CD4-positive, alpha-beta T cell (primary cell): ENCODE results near the gene PTPRN2. TPM values are rescaled to one million over a fixed set of nuclear protein-coding genes. Genes with fewer than 3 reads are reported as not detected.
"Not testable (repeated sequence)": the region's sequence is repeated elsewhere in the genome, so short reads cannot be mapped to it uniquely, and the experiment has no call there.

ENCODE experiments used
- ATAC-seq: fragments of 200-7000 bp; cut with Tn5 transposase; one replicate; pipeline ENCODE4 v1.10.0; 2022; ENCODE audit warnings: mild to moderate bottlenecking; ENCODE audit not compliant: poor library complexity
- CTCF ChIA-PET: fragments of 350-600 bp; sonication (Branson Sonifier 250); formaldehyde crosslinking; loops from one replicate; lab custom pipeline; 2021; ENCODE audit warnings: antibody characterized with exemption, inconsistent platforms; lab: Charles Lee
- POLR2A ChIA-PET: fragments of 350-600 bp; sonication (Branson Sonifier 250); formaldehyde crosslinking; loops from one replicate; lab custom pipeline; 2021; ENCODE audit warnings: antibody characterized with exemption, inconsistent platforms; lab: Charles Lee
- DNase-seq, 14 experiments: peaks; one replicate each; pipeline ENCODE4 v3.0.0-alpha.2; 2013 to 2020; ENCODE audit warnings: mixed read lengths in 2 of 14
- H3K27ac ChIP-seq, 2 donors: one replicate each; pipeline versions ENCODE4 v1.5.1 to v1.7.0; 2013; ENCODE audit warnings: low read length in 2 of 2, low read depth in 1 of 2, mild to moderate bottlenecking in 1 of 2
- H3K27me3 ChIP-seq, 2 experiments: 1 replicate in 1 of 2; 2 replicates in 1 of 2; pipeline versions ENCODE4 v1.6.1 to v1.7.0; 2013; ENCODE audit warnings: low read length in 2 of 2, control low read depth in 1 of 2, mild to moderate bottlenecking in 1 of 2, moderate library complexity in 1 of 2; ENCODE audit not compliant: insufficient read depth in 2 of 2, control insufficient read depth in 1 of 2
- H3K36me3 ChIP-seq: one replicate; pipeline ENCODE4 v1.6.1; 2013; ENCODE audit warnings: low read length, control low read depth; ENCODE audit not compliant: insufficient read depth
- H3K4me1 ChIP-seq: one replicate; pipeline ENCODE4 v1.6.1; 2013; ENCODE audit warnings: low read length, control low read depth; ENCODE audit not compliant: insufficient read depth
- H3K4me3 ChIP-seq: one replicate; pipeline ENCODE4 v1.5.1; 2013; ENCODE audit warnings: mild to moderate bottlenecking, low read length, moderate library complexity
- H3K9me3 ChIP-seq, 2 experiments: 1 replicate in 1 of 2; 2 replicates in 1 of 2; pipeline versions ENCODE4 v1.6.1 to v1.7.0; 2013; ENCODE audit warnings: low read length in 2 of 2, mild to moderate bottlenecking in 2 of 2, control low read depth in 1 of 2, moderate library complexity in 1 of 2; ENCODE audit not compliant: control insufficient read depth in 1 of 2, insufficient read depth in 1 of 2
- H3K27ac Mint-ChIP-seq: one replicate; pipeline ENCODE4 v1.8.0; 2020; ENCODE audit warnings: mixed read lengths
- H3K27me3 Mint-ChIP-seq: one replicate; pipeline ENCODE4 v1.8.0; 2021; ENCODE audit warnings: mixed read lengths
- H3K36me3 Mint-ChIP-seq: one replicate; pipeline ENCODE4 v1.8.0; 2021; ENCODE audit warnings: low read depth, mixed read lengths
- H3K4me1 Mint-ChIP-seq: one replicate; pipeline ENCODE4 v1.8.0; 2021; ENCODE audit warnings: low read depth, mixed read lengths
- H3K4me3 Mint-ChIP-seq: one replicate; pipeline ENCODE4 v1.8.0; 2020; ENCODE audit warnings: mild to moderate bottlenecking, mixed read lengths
- H3K9me3 Mint-ChIP-seq: one replicate; pipeline ENCODE4 v1.8.0; 2020; ENCODE audit warnings: mixed read lengths
- intact Hi-C, 2 experiments: fragments of 100-400 bp; cut with DNase I in 1 of 2; cut with micrococcal nuclease in 1 of 2; formaldehyde crosslinking; loops; one replicate each; pipeline versions ENCODE4 v1.15.1 to v1.9.0; 2023 to 2025; cut with DNase I, micrococcal nuclease
- total RNA-seq, 174 experiments: library from RNA in 2 of 174; stranded (reverse) in 2 of 174; gene quantifications; one replicate each; pipeline ENCODE4 v1.2.3 and lab custom pipeline; 2021 to 2026
- TF ChIP-seq, protein P1 (sequence below): fragments of 200-600 bp; IDR thresholded peaks from one replicate; pipeline ENCODE4 v1.8.0; 2022; ENCODE audit warnings: antibody characterized with exemption, mild to moderate bottlenecking

The PTPRN2 gene
- total RNA-seq, 2 experiments from 2014 or later: 0.34 to 0.44 TPM

GRCh38 chr7:158034571-158034970 is 553.1 kb downstream of the PTPRN2 start:
- no peaks in the 10 kb centered on the region for H3K36me3 ChIP-seq
- H3K4me3 Mint-ChIP-seq: no peak overlapping the region
- H3K9me3 ChIP-seq: peaks cover 18 to 41% of the 10 kb centered on the region in 2 experiments
- peaks cover 12% of the 10 kb centered on the region for H3K9me3 Mint-ChIP-seq
- ATAC-seq (no peak), DNase-seq (peak in 1 of 14 experiments; percentile 2)
- H3K27me3 Mint-ChIP-seq: peaks cover 28% of the 10 kb centered on the region
- ChIA-PET POLR2A (no interaction called here), CTCF (no interaction called here)
- H3K4me3 ChIP-seq: no peak overlapping the region
- intact Hi-C loops: no loop called here
- no peaks in the 10 kb centered on the region for H3K4me1 Mint-ChIP-seq
- TF ChIP-seq, protein P1, sequence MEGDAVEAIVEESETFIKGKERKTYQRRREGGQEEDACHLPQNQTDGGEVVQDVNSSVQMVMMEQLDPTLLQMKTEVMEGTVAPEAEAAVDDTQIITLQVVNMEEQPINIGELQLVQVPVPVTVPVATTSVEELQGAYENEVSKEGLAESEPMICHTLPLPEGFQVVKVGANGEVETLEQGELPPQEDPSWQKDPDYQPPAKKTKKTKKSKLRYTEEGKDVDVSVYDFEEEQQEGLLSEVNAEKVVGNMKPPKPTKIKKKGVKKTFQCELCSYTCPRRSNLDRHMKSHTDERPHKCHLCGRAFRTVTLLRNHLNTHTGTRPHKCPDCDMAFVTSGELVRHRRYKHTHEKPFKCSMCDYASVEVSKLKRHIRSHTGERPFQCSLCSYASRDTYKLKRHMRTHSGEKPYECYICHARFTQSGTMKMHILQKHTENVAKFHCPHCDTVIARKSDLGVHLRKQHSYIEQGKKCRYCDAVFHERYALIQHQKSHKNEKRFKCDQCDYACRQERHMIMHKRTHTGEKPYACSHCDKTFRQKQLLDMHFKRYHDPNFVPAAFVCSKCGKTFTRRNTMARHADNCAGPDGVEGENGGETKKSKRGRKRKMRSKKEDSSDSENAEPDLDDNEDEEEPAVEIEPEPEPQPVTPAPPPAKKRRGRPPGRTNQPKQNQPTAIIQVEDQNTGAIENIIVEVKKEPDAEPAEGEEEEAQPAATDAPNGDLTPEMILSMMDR: no peak
- H3K4me1 ChIP-seq: no peaks in the 10 kb centered on the region
- H3K27ac ChIP-seq: no peak overlapping the region
- H3K27me3 ChIP-seq: no peaks in the 10 kb centered on the region
- H3K27ac Mint-ChIP-seq: no peak overlapping the region
- no peaks in the 10 kb centered on the region for H3K36me3 Mint-ChIP-seq

DNA sequence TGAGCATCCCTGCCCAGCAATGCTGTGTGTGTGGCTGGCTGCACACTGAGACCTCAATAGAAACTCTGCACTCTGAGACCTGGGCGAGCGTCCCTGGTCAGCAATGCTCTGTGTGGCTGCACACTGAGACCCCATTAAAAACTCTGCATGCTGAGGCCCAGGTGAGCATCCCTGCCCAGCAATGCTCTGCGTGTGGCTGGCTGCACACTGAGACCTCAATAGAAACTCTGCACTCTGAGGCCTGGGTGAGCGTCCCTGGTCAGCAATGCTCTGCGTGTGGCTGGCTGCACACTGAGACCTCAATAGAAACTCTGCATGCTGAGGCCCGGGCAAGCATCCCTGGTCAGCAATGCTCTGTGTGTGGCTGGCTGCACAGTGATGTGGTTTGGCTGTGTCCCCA is 553.7 kb downstream of the PTPRN2 start:
- H3K4me1 Mint-ChIP-seq, H3K4me3 Mint-ChIP-seq, H3K27ac Mint-ChIP-seq, CTCF ChIA-PET, ATAC-seq, H3K36me3 Mint-ChIP-seq, intact Hi-C loops, H3K27ac ChIP-seq, H3K36me3 ChIP-seq, H3K4me1 ChIP-seq, POLR2A ChIA-PET, DNase-seq, H3K9me3 Mint-ChIP-seq, H3K4me3 ChIP-seq, H3K27me3 ChIP-seq: not testable (repeated sequence)
- peaks cover 12 to 38% of the 10 kb centered on the region in 2 experiments for H3K9me3 ChIP-seq
- H3K27me3 Mint-ChIP-seq: peaks cover 32% of the 10 kb centered on the region

GRCh38 chr7:158033196-158033595 is 554.4 kb downstream of the PTPRN2 start:
- Histone ChIP-seq H3K27ac (no peak overlapping the region), H3K4me1 (no peaks in the 10 kb centered on the region), H3K4me3 (no peak overlapping the region), H3K9me3 (peaks cover 9 to 38% of the 10 kb centered on the region in 2 experiments), H3K36me3 (no peaks in the 10 kb centered on the region), H3K27me3 (no peaks in the 10 kb centered on the region)
- POLR2A ChIA-PET: no interaction called here
- Mint-ChIP-seq H3K4me1 (no peaks in the 10 kb centered on the region), H3K9me3 (peaks cover 7% of the 10 kb centered on the region), H3K27me3 (peaks cover 32% of the 10 kb centered on the region), H3K36me3 (no peaks in the 10 kb centered on the region), H3K4me3 (no peak overlapping the region), H3K27ac (no peak overlapping the region)
- intact Hi-C loops: no loop called here
- ATAC-seq (no peak), DNase-seq (peak in 1 of 14 experiments; percentile 0)
- CTCF ChIA-PET: no interaction called here
- TF ChIP-seq, protein P1: no peak

GRCh38 chr7:158032561-158033115 is 555.0 kb downstream of the PTPRN2 start:
- TF ChIP-seq, protein P1: no peak
- Histone ChIP-seq H3K27ac (no peak overlapping the region), H3K36me3 (no peaks in the 10 kb centered on the region), H3K4me3 (no peak overlapping the region), H3K4me1 (no peaks in the 10 kb centered on the region), H3K9me3 (peaks cover 9 to 34% of the 10 kb centered on the region in 2 experiments), H3K27me3 (no peaks in the 10 kb centered on the region)
- DNase-seq: peak in 1 of 14 experiments; percentile 7
- ChIA-PET POLR2A (no interaction called here), CTCF (no interaction called here)
- H3K27me3 Mint-ChIP-seq: peaks cover 32% of the 10 kb centered on the region
- H3K4me1 Mint-ChIP-seq: no peaks in the 10 kb centered on the region
- H3K27ac Mint-ChIP-seq: no peak overlapping the region
- no peak overlapping the region for H3K4me3 Mint-ChIP-seq
- intact Hi-C loops: no loop called here
- peaks cover 4% of the 10 kb centered on the region for H3K9me3 Mint-ChIP-seq
- no peak for ATAC-seq
- no peaks in the 10 kb centered on the region for H3K36me3 Mint-ChIP-seq
